ENCODE results near the gene WNT4.

The WNT4 gene

DNA sequence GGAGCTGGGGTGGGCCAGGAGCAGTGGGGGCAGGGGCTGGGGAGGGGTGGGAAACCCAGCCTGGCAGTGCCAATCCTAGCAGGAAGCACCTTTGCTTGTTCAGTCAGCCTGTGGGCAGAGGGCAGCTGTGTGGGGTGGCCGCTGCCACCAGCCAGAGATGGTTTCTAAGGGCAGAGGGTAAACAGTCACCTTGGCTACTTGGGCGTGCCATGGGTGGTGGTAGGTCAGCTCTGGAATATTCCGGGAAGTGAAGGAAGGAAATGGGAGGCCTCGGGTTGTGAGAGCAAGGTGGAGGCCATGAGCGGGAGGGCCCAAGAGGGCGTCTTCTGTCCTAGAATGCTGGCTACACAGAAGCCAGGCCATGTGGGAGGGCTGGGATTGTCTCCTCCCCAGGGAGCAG, 20.7 kb upstream of the WNT4 start:
- no peak overlapping the region for H3K4me3 ChIP-seq (ENCODE audit: low read depth, low read length)
- DNase-seq (ENCODE audit: low read depth) = no peak
- no peak for TF ChIP-seq CTCF (conservative IDR thresholded peaks at IDR 0.05; ENCODE audit: low read depth, low read length)

DNA sequence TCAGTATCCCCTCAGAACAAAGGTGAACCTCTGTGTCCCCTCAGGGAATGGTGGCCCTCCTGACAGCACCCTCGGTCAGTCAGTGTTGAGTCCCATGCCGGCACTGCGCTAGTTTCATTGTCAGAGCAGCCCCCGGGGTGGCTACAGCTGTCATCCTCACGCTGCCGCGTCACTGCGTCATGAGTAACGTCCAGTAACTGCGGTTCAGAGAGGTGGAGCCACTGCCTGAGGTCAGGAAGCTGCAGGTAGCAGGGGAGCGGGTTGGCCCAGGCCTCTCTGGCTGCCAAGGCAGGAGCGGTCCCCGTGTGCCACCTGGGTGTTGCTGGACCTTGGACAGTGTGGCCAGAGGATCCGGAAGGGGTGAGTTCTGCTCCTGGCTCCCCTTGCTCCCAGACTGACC, 20.2 kb upstream of the WNT4 start:
- no peak for DNase-seq (ENCODE audit: low read depth)
- no peak for TF ChIP-seq CTCF (conservative IDR thresholded peaks at IDR 0.05; ENCODE audit: low read depth, low read length)
- no peak overlapping the region for H3K4me3 ChIP-seq (ENCODE audit: low read depth, low read length)

DNA sequence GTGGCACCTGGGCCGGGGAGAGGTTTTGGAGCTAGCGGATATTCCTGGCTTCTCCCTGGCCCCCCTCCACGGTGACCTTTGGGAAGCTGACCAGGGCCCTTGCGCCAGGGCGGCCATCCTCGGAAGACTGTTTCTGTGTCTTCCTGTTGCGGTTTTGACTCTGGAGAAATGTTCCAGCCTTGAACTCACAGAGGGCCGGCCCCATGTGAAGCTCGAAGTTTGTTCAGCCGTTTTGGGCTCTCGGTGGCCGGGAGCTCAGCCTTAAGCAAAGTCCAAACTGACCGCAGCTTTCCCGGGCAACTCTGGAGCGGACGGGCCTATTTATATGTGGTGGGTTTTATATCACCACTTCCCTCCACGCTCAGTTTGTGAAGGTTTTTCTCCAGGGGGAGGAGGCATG, 17.0 kb upstream of the WNT4 start:
- H3K4me3 ChIP-seq (ENCODE audit: low read depth, low read length) = no peak overlapping the region
- no peak for DNase-seq (ENCODE audit: low read depth)
- no peak for TF ChIP-seq CTCF (conservative IDR thresholded peaks at IDR 0.05; ENCODE audit: low read depth, low read length)

GRCh38 chr1:22158654-22159053, 15.8 kb upstream of the WNT4 start:
- TF ChIP-seq CTCF (conservative IDR thresholded peaks at IDR 0.05; ENCODE audit: low read depth, low read length) = no peak
- H3K4me3 ChIP-seq (ENCODE audit: low read depth, low read length) = no peak overlapping the region
- no peak for DNase-seq (ENCODE audit: low read depth)

DNA sequence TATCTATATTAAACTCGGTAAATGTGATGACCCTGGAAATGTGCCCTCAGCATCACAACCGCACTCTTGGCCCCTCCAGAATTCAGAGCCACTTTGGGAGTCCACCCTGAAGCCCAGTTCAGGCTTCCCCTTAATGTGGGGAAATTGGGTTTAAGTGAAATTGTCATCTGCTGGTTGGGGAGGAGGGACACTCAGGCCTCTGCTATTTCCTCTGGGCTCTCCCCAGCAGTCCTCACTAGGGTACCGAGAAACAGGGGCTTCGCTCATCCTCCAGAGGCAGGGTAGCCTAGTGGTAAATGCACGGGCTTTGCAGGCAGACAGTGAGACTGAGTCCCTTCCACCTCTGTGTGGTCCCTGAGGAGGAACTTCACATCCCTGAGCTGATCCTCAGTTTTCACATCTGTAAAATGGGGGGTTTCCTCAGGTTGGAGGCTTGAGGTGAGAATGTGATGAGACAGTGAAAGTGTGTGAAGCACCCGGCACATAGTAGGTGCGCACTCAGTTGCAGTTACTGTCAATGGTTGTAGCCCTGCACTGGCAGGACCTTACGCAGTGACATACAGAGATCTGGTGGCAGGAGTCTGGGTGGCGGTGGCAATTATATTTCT, 14.6 kb upstream of the WNT4 start:
- H3K4me3 ChIP-seq (ENCODE audit: low read depth, low read length) = no peak overlapping the region
- no peak for TF ChIP-seq CTCF (conservative IDR thresholded peaks at IDR 0.05; ENCODE audit: low read depth, low read length)
- no peak for DNase-seq (ENCODE audit: low read depth)

- no peak overlapping the region for H3K4me3 ChIP-seq (ENCODE audit: low read depth, low read length)
- no peak for TF ChIP-seq CTCF (conservative IDR thresholded peaks at IDR 0.05; ENCODE audit: low read depth, low read length)
- no peak for DNase-seq (ENCODE audit: low read depth)
Observed at GRCh38 chr1:22155517-22155916, 12.6 kb upstream of the WNT4 start.

- no peak overlapping the region for H3K4me3 ChIP-seq (ENCODE audit: low read depth, low read length)
- TF ChIP-seq CTCF (conservative IDR thresholded peaks at IDR 0.05; ENCODE audit: low read depth, low read length) = no peak
- no peak for DNase-seq (ENCODE audit: low read depth)
Observed at GRCh38 chr1:22154626-22155025, 11.7 kb upstream of the WNT4 start.
